HEK293 (cell line): ENCODE measurements around the gene IL16.

Experiments
- AEBP2 ChIP-seq: fragments of 450-650 bp; formaldehyde crosslinking; IDR thresholded peaks from 2 replicates; pipeline ENCODE4 v1.5.1; 2016; ENCODE audit warnings: missing biosample characterization, missing genetic modification characterization, borderline replicate concordance
- CTCF ChIP-seq: fragments of 450-650 bp; formaldehyde crosslinking; IDR thresholded peaks from 2 replicates; pipeline ENCODE4 v1.5.1; 2016; ENCODE audit warnings: missing biosample characterization, missing genetic modification characterization
- GLIS2 ChIP-seq: fragments of 450-650 bp; formaldehyde crosslinking; IDR thresholded peaks from 2 replicates; pipeline ENCODE4 v1.5.1; 2016; ENCODE audit warnings: missing biosample characterization, missing genetic modification characterization
- KLF17 ChIP-seq: fragments of 450-650 bp; formaldehyde crosslinking; IDR thresholded peaks from 2 replicates; pipeline ENCODE4 v1.5.1; 2016; ENCODE audit warnings: missing biosample characterization, missing genetic modification characterization
- MEIS1 ChIP-seq: sonication (generic); formaldehyde crosslinking; IDR thresholded peaks from 2 replicates; pipeline ENCODE4 v1.8.1; 2022; ENCODE audit warnings: missing genetic modification reagents, mild to moderate bottlenecking, borderline replicate concordance
- REST ChIP-seq: fragments of 450-650 bp; formaldehyde crosslinking; IDR thresholded peaks from 2 replicates; pipeline ENCODE4 v1.5.1; 2016; ENCODE audit warnings: missing biosample characterization, missing genetic modification characterization
- ZBTB11 ChIP-seq: fragments of 450-650 bp; formaldehyde crosslinking; conservative IDR thresholded peaks from 2 replicates; pipeline ENCODE4 v1.5.1; 2016; ENCODE audit warnings: low read depth, missing biosample characterization, missing genetic modification characterization
- ZEB2 ChIP-seq: fragments of 450-650 bp; formaldehyde crosslinking; IDR thresholded peaks from 2 replicates; pipeline ENCODE4 v1.5.1; 2016; ENCODE audit warnings: missing biosample characterization, missing genetic modification characterization
- ZFP37 ChIP-seq: fragments of 450-650 bp; formaldehyde crosslinking; IDR thresholded peaks from 2 replicates; pipeline ENCODE4 v1.5.1; 2016; ENCODE audit warnings: missing biosample characterization, missing genetic modification characterization
- ZNF121 ChIP-seq: fragments of 450-650 bp; formaldehyde crosslinking; IDR thresholded peaks from 2 replicates; pipeline ENCODE4 v1.5.1; 2016; ENCODE audit warnings: missing biosample characterization, missing genetic modification characterization
- ZNF221 ChIP-seq: fragments of 450-650 bp; formaldehyde crosslinking; IDR thresholded peaks from 2 replicates; pipeline ENCODE4 v1.5.1; 2017; ENCODE audit warnings: missing biosample characterization, missing genetic modification characterization, borderline replicate concordance
- ZNF488 ChIP-seq: fragments of 450-650 bp; formaldehyde crosslinking; IDR thresholded peaks from 2 replicates; pipeline ENCODE4 v1.5.1; 2016; ENCODE audit warnings: missing biosample characterization, missing genetic modification characterization
- ZNF544 ChIP-seq: fragments of 450-650 bp; formaldehyde crosslinking; IDR thresholded peaks from 2 replicates; pipeline ENCODE4 v1.5.0; 2017; ENCODE audit warnings: missing biosample characterization, missing genetic modification characterization
- ZNF660 ChIP-seq: fragments of 450-650 bp; IDR thresholded peaks from 2 replicates; pipeline ENCODE4 v1.5.1; 2018; ENCODE audit warnings: missing biosample characterization, mild to moderate bottlenecking, missing genetic modification characterization

GRCh38 chr15:81296186-81296585 is 99.5 kb downstream of the IL16 start:
- TF ChIP-seq CTCF (tag by site-specific recombination) (no peak), KLF17 (tag by site-specific recombination) (no peak), AEBP2 (tag by site-specific recombination) (no peak), ZNF488 (tag by site-specific recombination) (no peak), ZNF660 (no peak), GLIS2 (tag by site-specific recombination) (no peak), REST (no peak), ZFP37 (tag by site-specific recombination) (no peak), ZNF121 (tag by site-specific recombination) (no peak), ZBTB11 (tag by site-specific recombination) (no peak), ZEB2 (tag by site-specific recombination) (no peak), MEIS1 (CRISPR knock-in tag) (no peak), ZNF544 (tag by site-specific recombination) (no peak), ZNF221 (tag by site-specific recombination) (no peak)
